Putamen (tissue), 1 donor: ENCODE data around the gene CETN2.
"Not testable (repeated sequence)": the region's sequence is repeated elsewhere in the genome, so short reads cannot be mapped to it uniquely, and the experiment has no call there.

Source experiments
- DNase-seq: peaks from one replicate; pipeline ENCODE4 v3.0.0-alpha.2; 2016; ENCODE audit warnings: low spot score

The CETN2 gene

GRCh38 chrX:152830312-152831305, at the start of gene CETN2, which contains the start of gene NSDHL:
Gene CETN2, minus strand, starts transcription at chrX:152830757. Its CDS starts 47 bp downstream, at chrX:152830710.
Gene NSDHL, plus strand, starts transcription at chrX:152831063. Its CDS starts 15,262 bp downstream, at chrX:152846325.
- DNase-seq: peak; percentile 92

DNA sequence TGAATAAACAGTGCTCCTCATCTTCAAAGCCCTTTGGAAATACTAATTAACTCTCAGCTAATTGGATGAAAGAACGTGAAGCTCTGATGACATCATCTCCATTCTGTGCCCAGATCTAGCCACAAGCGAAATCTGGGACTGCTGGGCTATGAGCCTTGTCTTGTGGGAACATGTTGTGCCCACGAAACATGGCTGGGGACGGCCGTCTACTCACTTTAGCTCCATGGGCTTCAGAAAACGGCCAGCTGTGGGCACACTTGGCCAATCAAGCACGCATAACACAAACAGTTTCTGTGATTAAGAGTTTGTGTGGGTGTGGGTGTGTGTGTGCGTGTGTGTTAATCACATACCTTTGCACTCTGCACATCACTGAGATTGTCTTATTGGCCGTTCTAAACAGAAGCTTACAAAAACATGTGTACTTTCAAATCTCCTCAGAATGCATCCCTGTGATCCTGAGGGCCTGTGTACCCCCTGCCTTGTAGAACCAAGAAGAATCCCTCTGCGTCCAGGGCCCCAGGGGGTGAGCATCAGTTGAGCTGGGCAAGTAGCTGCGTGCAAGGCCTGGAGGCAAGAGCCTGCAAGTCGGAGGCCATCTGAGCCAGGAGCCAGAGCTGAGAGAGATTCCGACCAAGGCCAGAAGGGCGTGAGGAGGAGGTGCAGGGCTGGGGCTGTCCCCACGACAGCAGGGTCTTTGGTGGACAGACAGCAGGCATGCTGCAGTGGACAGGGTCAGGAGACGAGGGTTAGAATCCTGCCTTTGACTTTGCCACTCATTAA, 48.6 kb upstream of the CETN2 start:
- no peak for DNase-seq

DNA sequence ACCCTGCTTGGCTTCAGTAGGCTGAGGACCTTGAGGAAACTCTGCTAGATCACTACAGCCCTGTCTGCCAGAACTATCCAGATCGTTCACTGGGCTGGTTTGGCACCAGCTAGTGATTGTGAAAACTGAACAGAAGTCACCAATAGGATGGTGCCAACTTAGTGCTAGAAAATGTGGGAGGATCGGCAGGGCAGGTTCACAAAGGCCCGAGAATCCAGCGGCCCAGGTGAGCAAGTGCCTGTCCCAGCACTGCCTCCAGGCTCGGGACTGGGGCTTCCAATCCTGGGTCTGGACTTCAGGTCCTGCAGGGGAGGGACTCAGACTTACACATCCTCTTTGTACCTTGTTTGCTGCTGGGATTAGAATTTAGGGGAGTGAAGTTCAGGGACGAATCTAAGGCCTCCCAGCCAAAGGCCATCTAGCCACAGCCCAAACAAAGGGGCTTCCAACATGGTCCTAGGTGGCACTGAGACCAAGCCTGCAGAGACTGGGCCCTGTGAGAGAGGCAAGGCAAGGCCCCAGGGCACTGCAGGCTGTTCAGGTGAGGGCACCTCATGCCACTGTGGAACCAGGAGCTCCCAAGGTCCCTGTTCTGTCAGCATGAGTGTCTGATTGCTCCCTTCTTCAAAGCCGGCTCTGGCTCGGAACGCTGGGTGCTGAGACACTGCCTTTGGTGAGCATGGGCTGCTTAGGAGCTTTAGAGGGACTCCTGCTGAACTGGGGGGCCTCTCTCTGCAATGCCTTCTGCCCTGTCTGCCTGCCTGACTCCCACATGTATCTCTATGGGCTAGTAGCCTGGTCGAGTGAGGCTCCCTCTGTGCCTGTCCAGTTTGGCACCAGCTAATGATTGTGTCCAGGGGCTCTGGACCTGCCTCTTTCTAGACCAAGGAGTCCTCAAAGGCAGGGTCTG, 46.6 kb upstream of the CETN2 start:
- no peak for DNase-seq

- no peak for DNase-seq
These were observed 42.8 kb upstream of the CETN2 start for GRCh38 chrX:152873361-152873760.

GRCh38 chrX:152872522-152872921, 42.0 kb upstream of the CETN2 start:
- DNase-seq: no peak

DNA sequence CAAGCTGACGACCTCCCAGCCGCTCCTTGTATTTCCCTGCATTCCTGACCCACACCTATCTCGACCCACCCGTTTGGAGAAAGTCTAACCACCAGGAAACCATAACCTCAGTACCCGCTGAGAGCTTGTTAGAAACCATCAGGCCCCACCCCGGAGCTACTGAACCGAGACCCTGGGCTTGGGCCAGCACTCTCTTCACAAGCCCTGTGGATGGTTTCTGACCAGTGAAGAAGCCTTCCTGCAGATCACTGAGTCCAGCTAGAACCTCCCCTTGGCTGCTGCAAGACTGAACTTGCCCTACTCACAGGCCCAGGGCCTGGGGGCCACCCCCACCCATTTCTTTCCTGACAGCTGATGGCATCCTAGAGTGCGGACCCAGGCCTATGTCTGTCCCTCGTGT, 40.7 kb upstream of the CETN2 start:
- DNase-seq: no peak

GRCh38 chrX:152869972-152870371, 39.4 kb upstream of the CETN2 start:
- no peak for DNase-seq

GRCh38 chrX:152866386-152866785, 35.8 kb upstream of the CETN2 start:
- no peak for DNase-seq

DNA sequence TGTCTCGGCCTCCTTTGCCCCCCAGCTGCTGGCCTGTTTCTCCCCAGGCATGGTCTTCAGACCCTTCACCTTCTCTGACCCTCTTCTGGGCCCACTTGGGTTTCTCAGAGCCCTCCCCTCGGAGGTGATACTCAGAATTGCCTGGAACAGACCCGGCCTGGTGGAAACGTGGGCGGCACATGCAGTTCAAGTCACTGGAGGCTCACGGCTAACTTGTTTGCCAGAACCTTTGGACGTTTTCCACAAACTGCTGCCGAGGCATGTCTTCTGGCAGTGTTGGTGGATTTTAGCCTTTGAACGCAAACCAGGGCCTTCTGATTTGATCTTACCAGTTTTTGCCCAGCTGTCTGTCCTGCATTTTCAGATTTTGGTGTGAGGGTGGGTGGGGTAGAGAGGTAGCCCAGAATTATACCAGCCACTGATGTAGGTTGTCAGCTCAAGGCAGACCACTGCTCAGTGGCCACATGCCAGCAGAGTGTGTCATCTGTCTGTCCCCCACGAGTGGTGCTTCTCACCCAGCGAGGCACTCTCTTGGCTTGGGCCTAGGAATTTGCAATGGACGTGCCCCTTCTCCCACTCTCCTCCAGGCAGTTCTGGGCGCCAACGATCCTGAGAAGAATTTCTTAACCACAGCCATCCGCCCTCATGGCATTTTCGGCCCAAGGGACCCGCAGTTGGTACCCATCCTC, 34.8 kb upstream of the CETN2 start:
- DNase-seq: no peak

GRCh38 chrX:152861826-152862225, 31.3 kb upstream of the CETN2 start:
- DNase-seq: no peak

- DNase-seq: no peak
These were observed 30.6 kb upstream of the CETN2 start for GRCh38 chrX:152861116-152861515.

DNA sequence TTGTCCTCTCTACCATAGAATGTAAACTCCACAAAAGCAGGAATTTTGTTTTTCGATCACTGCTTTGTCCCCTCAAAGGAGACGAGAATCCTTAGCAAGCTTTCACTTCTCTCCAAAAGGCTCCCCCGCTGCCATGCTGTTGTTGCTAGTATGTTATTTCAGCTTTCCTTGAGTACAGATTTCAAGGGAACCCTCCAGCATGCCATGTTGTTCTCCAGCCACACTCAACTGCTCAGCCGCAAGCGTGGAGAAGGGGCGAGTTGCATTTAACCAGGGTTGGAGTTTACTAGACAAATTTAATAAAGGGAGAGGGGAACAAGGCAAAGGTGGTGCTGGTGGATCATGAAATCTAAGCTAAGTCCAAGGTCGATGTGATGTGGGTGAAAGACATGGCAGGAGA, 23.4 kb upstream of the CETN2 start:
- DNase-seq: no peak

GRCh38 chrX:152850465-152850864, 19.9 kb upstream of the CETN2 start:
- DNase-seq: peak; percentile 30

DNA sequence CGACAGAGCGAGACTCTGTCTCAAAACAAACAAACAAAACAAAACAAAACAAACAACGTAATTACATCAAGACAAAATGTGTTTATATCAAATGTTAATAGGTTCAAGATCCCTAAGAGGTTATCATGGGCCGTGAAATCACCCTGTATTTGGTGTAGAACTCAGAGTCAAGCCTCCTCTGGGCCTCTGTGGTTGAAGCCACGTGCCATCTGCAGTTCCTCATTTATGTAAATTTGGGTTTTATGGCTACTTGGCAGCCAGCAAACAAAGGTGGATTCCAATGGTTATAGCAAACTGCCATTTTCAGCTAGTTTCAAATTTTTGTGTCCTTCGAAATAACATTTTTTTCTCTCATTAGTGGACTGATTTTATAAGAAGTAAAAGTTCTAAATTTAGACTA, 16.7 kb upstream of the CETN2 start:
- DNase-seq: no peak

- DNase-seq: no peak
These were observed 15.2 kb upstream of the CETN2 start for GRCh38 chrX:152845618-152846240.

DNA sequence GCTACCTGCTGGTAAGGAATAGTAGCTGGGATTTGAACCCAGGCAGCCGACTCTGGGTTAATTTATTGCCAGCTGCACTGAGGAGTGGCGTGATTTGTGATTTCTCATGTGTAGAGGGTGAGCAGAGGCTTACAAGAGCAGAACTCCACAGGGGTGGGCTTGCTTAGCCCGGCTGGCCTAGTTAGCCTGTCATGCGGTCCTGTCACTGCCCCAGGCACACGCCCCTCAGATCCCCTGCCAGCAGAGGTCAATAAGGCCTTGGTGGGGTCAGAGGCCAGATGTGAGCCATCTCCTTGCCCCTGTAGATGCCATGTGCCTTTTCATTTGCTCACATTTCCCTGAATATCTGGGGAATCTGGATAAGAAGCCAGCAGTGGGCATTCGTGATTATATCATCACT, 13.7 kb upstream of the CETN2 start:
- no peak for DNase-seq

DNA sequence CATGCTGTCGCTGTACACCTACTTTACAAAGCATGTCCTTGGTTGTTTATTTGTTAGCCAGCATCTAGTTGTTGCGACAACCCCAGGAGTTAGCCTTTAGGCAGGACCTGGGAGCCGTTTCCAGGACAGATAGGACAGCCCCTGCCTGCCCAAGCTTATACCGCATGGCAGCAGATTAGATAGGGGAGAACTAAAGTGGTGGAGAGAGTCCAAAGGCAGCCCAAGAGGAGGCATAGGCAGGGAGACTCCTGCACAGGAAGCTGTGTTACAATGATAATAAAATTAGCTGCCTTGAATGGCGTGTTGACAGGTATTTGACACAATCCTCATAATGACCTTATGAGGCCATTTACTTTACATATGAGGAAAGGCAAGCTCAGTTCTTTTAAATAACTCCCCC, 13.3 kb upstream of the CETN2 start:
- DNase-seq: no peak

- no peak for DNase-seq
These were observed 12.3 kb upstream of the CETN2 start for GRCh38 chrX:152842772-152843338.

DNA sequence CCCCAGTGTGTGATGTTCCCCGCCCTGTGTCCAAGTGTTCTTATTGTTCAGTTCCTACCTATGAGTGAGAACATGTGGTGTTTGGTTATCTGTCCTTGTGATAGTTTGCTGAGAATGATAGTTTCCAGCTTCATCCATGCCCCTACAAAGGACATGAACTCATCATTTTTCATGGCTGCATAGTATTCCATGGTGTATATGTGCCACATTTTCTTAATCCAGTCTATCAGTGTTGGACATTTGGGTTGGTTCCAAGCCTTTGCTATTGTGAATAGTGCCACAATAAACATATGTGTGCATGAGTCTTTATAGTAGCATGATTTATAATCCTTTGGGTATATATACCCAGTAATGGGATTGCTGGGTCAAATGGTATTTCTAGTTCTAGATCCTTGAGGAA, 4.9 kb upstream of the CETN2 start:
- DNase-seq: not testable (repeated sequence)

DNA sequence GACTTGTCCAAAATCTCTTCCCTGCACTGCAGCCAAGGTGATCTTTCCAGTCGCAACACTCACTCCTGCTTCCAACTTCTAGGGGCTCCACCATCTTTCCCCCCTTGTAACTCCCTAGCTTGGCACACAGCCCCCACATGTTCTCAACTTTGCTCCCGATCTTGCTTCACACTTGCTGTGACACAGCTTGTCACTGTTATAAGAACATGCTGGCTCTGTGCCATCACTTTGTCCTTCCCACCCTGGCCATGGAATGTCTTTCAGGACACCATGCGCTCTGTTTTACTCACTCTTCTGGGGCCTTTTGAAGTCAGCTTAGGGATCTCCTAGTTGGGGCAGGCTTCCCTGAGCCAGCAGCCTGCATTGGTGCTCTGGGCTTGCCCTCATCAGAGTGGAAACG, 2.8 kb upstream of the CETN2 start:
- no peak for DNase-seq
